K562 treated with DMSO at 1 percent for 48 hours (cell line): ENCODE measurements around the gene CCNY. TPM values are rescaled to one million over a fixed set of nuclear protein-coding genes. Genes with fewer than 3 reads are reported as not detected.

Source experiments
- total RNA-seq: library from RNA; unstranded; fragments of 300-600 nt; gene quantifications from 2 replicates; pipeline ENCODE4 v1.2.3, GENCODE V29; 2022; ENCODE audit warnings: low replicate concordance; ENCODE audit errors: extremely low read depth

The CCNY gene
- total RNA-seq = 123 TPM in 1 of 2 replicates, not detected in the other

DNA sequence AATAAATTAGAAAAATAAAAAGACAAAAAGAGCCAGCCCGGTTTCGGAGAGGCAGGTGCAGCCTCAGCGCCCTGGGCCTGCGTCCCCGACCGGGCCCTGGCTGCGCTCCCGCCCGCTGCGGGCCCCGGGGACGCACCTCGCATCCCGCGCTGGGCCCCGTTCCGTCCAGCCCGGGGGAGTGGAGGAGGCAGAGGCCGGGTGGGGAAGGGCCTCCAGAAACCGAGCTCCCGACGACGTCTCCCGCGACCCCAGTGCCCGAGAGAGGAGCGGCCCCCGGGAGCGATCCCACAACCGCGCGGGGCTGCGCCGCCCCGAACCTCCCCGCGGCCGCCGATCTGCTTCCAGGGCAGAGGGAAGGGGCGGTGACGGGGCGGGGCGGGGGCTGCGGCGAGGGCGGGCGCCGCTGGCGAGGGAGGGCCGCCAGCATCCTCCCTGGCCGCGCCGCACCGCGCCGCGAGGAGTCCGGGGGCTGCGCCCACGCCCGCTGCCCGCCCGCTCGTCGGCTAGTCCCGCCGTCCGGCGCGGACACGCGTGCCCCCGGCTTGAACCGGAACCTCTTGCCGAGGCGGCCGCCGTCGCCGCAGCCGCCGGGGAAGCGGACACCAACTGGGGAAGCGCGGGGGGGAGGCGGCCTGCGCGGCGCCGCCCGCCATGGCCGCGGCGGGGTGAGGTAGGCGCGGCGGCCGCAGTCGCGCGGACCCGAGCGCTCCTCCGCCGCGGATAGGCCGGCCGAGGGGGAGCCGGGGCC lies at the start of gene CCNY:
TSS of gene CCNY (plus strand) at position 426 of the 748 bp plus-strand sequence. CDS start 545 bp downstream, outside the sequence.

DNA sequence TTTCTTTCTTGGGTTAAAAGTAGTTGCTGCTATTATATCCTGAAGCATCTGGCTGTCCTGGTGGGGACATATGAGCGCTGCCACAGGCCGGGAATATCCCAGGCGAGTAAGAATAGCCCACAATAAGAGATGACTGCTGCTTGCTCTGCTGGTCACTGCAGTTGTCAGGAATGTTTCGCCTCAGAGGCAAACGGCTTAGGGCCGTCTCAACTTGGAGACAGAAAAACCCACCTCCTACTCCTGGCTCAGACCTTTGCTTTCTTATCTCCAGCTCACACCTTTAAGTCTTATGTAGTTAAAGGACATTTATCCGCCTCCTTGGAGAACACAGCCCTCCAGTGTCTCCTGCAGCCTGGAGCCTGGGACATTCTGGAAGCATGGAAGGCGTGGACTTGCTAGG lies 268.9 kb downstream of the CCNY start, which contains the start of gene GJD4:
TSS of gene GJD4 (plus strand) at position 151 of the 400 bp plus-strand sequence. CDS start at position 378, 227 bp downstream.

Other genes with a start within 250 kb of the CCNY start
- not detected in 2 replicates for gene CUL2, start 246.2 kb upstream of the CCNY start, total RNA-seq
- not detected in 2 replicates for gene CREM, start 209.7 kb upstream of the CCNY start, total RNA-seq